ENCODE measurements around the gene NFYB.

NFYB gene

DNA sequence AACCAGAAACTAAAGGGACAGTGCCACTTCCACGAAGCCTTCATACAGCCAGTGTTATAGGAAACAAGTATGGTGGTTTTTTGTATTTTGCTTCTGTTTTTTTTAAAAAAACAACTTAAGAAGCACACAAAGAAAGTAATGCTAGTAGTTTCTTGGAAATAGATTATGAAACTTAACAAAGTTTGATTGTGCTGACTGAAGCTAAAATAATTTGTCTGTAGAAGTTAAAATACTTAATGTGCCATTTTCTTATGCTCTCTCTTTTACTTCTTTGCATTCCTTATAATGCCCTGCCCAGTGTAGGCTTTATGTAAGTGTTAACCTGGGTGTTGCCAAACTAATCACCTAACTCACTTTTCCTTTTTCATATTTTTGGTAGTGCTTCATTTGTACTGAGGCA is 57.2 kb downstream of the NFYB start:
- intact Hi-C loops (cut with DNase I), result no loop called here
- DNase-seq, result no peak

DNA sequence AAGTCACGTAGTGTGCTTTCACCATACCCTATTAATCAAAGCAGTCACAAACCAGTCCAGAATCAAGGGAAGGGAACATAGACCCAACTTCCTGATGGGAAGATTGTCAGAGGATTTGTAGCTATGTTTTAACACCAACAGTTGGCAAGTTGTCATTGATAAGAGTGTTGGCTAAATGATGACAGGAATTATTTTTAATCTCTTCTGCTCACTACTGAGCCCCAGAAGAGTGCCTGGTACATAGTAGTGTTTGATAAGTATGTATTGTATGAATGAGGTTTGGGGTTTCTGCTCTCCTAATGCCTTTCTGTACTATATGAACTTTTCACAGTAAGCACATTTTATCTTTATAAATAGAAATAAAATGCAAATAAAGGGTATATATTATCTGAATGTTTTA is 59.0 kb downstream of the NFYB start:
- intact Hi-C loops (cut with DNase I), result no loop called here
- no peak for DNase-seq

DNA sequence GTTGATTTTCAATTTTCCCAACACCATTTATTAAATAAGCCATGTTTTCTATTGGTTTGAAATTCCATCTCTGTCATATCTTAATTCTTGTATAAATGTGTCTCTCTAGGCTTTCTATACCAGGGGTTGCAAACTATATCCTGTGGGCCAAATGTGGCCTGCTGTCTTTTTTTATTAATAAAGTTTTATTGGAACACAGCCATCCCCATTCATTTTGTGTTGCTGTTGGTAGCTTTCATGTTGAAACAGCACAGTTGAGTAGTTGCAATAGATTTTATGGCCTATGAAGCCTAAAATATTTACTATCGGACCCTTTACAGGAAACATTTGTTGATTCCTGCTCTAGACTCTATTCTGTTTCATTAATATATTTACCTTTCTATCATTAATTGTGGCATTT is 64.3 kb downstream of the NFYB start:
- DNase-seq, result no peak
- intact Hi-C loops (cut with DNase I), result no loop called here

DNA sequence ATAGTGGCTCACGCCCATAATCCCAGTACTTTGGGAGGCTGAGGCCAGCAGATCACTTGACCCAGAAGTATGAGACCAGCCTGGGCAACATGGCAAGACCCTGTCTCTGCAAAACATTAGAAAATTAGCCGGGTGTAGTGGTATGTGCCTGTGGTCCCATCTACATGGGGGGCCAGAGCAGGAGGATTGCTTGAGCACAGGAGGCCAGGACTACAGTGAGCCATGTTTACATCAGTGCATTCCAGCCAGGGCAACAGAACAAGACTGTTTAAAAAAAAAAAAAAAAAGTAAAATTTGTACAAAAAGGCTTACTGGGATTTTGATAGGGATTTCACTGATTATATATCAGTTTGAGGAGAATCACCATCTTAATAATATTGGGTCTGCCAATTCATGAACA is 65.9 kb downstream of the NFYB start:
- no peak for DNase-seq
- intact Hi-C loops (cut with DNase I), result no loop called here
